ENCODE measurements around the gene RNF39. TPM values are rescaled to one million over a fixed set of nuclear protein-coding genes. Genes with fewer than 3 reads are reported as not detected.

RNF39 gene
- total RNA-seq, 2 experiments from 2014 or later, result not detected

DNA sequence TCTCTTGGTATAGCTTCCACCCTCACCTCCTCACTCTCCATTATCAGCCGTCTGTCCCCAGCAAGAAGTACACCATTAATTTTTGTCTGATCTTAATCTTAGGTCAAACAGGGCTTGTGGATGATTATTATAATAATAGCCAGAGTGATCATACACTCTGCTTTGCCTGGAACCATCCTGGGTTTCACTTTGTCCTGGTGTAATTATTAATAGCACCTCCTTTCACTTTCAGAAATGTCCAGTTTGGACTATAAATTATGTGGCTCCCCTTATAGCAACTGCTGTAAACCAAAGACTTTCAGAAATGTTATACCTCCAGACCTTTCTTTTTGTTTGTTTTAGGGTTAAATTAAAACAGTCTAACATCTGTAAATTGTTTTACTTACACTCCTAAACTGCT is 38.3 kb upstream of the RNF39 start:
- Histone ChIP-seq H2AFZ (ENCODE audit: low read length) (no peak overlapping the region), H3K9me2 (ENCODE audit: insufficient read depth, low read length) (no peaks in the 10 kb centered on the region), H3K4me1 (ENCODE audit: insufficient read depth, low read length, poor library complexity, severe bottlenecking) (no peaks in the 10 kb centered on the region), H3K36me3 (ENCODE audit: insufficient read depth, low read length) (no peaks in the 10 kb centered on the region), H4K20me1 (ENCODE audit: insufficient read depth, low read length) (no peaks in the 10 kb centered on the region), H3K4me2 (ENCODE audit: low read length) (no peak overlapping the region), H3K79me2 (ENCODE audit: insufficient read depth, low read depth, low read length) (no peaks in the 10 kb centered on the region), H3K4me3 (ENCODE audit: low read depth, low read length, poor library complexity, severe bottlenecking) (no peak overlapping the region), H3K9me3 (ENCODE audit: low read length) (no peaks in the 10 kb centered on the region), H3K27ac (ENCODE audit: low read depth, low read length, poor library complexity, severe bottlenecking) (no peak overlapping the region)
- no TSS peak for BruUV-seq (replicated peaks)
- no peak for TF ChIP-seq EZH2phosphoT487 (IDR thresholded peaks at IDR 0.05; ENCODE audit: borderline replicate concordance, low read depth, low read length)
- TF ChIP-seq, protein P1, sequence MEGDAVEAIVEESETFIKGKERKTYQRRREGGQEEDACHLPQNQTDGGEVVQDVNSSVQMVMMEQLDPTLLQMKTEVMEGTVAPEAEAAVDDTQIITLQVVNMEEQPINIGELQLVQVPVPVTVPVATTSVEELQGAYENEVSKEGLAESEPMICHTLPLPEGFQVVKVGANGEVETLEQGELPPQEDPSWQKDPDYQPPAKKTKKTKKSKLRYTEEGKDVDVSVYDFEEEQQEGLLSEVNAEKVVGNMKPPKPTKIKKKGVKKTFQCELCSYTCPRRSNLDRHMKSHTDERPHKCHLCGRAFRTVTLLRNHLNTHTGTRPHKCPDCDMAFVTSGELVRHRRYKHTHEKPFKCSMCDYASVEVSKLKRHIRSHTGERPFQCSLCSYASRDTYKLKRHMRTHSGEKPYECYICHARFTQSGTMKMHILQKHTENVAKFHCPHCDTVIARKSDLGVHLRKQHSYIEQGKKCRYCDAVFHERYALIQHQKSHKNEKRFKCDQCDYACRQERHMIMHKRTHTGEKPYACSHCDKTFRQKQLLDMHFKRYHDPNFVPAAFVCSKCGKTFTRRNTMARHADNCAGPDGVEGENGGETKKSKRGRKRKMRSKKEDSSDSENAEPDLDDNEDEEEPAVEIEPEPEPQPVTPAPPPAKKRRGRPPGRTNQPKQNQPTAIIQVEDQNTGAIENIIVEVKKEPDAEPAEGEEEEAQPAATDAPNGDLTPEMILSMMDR (conservative IDR thresholded peaks at IDR 0.05; ENCODE audit: low read length), result no peak
- intact Hi-C loops (cut with micrococcal nuclease; ENCODE audit: unreplicated experiment), result no loop called here
- ChIA-PET CTCF (ENCODE audit: unreplicated experiment) (no interaction called here), POLR2A (no interaction called here)
- DNase-seq (ENCODE audit: low spot score), result no peak

DNA sequence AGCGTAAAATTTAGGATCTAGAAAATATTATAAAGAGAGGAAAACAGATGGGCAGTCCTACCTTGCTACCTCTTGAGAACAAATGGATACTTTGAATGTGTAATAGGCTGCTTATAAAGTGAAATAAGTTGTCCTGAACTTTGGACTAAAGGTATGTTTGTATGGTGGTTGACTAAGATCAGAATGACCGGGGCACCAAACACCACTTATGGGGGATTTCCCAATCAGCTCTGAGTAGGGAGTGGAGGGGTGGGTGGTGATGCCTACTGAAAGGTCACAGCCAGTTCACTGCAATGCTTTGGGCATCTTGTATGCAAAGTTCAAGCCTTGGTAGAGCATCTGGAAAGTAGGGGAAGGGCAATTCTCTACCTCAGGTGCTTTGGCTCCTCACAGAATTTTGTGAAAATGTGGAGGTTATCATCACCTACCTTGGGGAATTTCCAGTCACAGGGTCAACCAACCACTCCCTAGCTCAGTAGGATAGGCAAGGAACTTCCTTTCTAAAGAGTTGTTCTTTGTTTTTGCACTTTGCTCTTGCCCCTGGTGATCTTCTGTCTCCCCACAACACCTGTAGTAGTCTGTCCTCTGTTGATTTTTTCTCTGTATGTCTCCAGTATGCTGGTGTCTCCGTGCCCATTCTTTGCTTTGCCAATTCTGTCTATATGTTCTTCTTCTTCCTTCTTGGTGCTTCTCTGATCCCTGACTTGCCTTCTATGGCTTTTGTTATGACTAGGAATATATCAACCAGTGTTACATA is 37.6 kb upstream of the RNF39 start, which contains the start of gene TRIM31:
TRIM31 (minus strand) TSS at position 88 of the 757 bp plus-strand sequence. CDS start 285 bp downstream, outside the sequence.
- H3K4me2 ChIP-seq (ENCODE audit: low read length), result no peak within 1 kb of the TSS
- CTCF ChIA-PET (ENCODE audit: unreplicated experiment), result no interaction called here
- no peak within 1 kb of the TSS for H3K4me3 ChIP-seq (ENCODE audit: low read depth, low read length, poor library complexity, severe bottlenecking)
- no TSS peak for BruUV-seq (replicated peaks)
- no peaks in the 10 kb centered on the region for H3K79me2 ChIP-seq (ENCODE audit: insufficient read depth, low read depth, low read length)
- TF ChIP-seq, protein P1 (conservative IDR thresholded peaks at IDR 0.05; ENCODE audit: low read length), result no peak
- TF ChIP-seq EZH2phosphoT487 (IDR thresholded peaks at IDR 0.05; ENCODE audit: borderline replicate concordance, low read depth, low read length), result no peak
- no peaks in the 10 kb centered on the region for H3K36me3 ChIP-seq (ENCODE audit: insufficient read depth, low read length)
- no peaks in the 10 kb centered on the region for H4K20me1 ChIP-seq (ENCODE audit: insufficient read depth, low read length)
- no peak for DNase-seq (ENCODE audit: low spot score)
- no peaks in the 10 kb centered on the region for H3K9me3 ChIP-seq (ENCODE audit: low read length)
- H2AFZ ChIP-seq (ENCODE audit: low read length), result no peak within 1 kb of the TSS
- POLR2A ChIA-PET, result no interaction called here
- intact Hi-C loops (cut with micrococcal nuclease; ENCODE audit: unreplicated experiment), result no loop called here
- H3K9me2 ChIP-seq (ENCODE audit: insufficient read depth, low read length), result no peaks in the 10 kb centered on the region
- H3K4me1 ChIP-seq (ENCODE audit: insufficient read depth, low read length, poor library complexity, severe bottlenecking), result no peaks in the 10 kb centered on the region
- no peak within 1 kb of the TSS for H3K27ac ChIP-seq (ENCODE audit: low read depth, low read length, poor library complexity, severe bottlenecking)

DNA sequence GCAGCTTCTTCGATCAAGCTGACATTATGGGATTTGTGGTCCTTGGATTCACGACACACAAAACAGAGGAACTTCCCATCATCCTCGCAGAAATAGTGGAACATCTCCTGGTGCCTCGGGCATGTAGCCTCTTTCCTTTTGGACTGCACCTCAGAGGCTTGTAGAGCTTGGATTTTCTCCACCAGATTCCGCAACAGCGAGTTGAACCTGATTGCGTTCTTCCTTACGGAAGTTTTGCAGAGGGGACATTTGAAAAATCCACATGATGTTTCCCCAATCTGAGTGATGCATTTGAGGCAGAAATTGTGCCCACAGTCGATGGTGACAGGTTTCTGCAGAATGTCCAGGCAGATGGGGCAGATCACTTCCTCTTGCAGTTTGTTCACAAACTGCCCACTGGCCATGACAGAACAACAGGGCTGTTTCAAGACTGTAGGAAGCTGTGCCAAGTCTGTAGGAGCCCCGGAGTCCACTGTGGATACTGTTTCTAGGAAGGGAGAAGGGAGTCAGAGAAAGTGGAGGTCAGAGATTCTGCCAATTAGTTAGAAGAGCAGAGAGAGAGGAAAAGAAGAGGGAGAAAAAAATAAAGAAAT is 36.9 kb upstream of the RNF39 start:
- BruUV-seq (replicated peaks), result no TSS peak
- no peak overlapping the region for H2AFZ ChIP-seq (ENCODE audit: low read length)
- no peaks in the 10 kb centered on the region for H3K9me2 ChIP-seq (ENCODE audit: insufficient read depth, low read length)
- H3K79me2 ChIP-seq (ENCODE audit: insufficient read depth, low read depth, low read length), result no peaks in the 10 kb centered on the region
- no peaks in the 10 kb centered on the region for H3K4me1 ChIP-seq (ENCODE audit: insufficient read depth, low read length, poor library complexity, severe bottlenecking)
- intact Hi-C loops (cut with micrococcal nuclease; ENCODE audit: unreplicated experiment), result no loop called here
- H3K27ac ChIP-seq (ENCODE audit: low read depth, low read length, poor library complexity, severe bottlenecking), result no peak overlapping the region
- no peaks in the 10 kb centered on the region for H3K9me3 ChIP-seq (ENCODE audit: low read length)
- ChIA-PET POLR2A (no interaction called here), CTCF (ENCODE audit: unreplicated experiment) (interaction anchor here (0.8 kb wide), 1 partner anchor 18 kb away, joined by 3 read pairs; no protein-coding TSS in a partner anchor)
- no peak for TF ChIP-seq EZH2phosphoT487 (IDR thresholded peaks at IDR 0.05; ENCODE audit: borderline replicate concordance, low read depth, low read length)
- TF ChIP-seq, protein P1 (conservative IDR thresholded peaks at IDR 0.05; ENCODE audit: low read length), result no peak
- H3K4me3 ChIP-seq (ENCODE audit: low read depth, low read length, poor library complexity, severe bottlenecking), result no peak overlapping the region
- DNase-seq (ENCODE audit: low spot score), result no peak
- no peaks in the 10 kb centered on the region for H3K36me3 ChIP-seq (ENCODE audit: insufficient read depth, low read length)
- no peaks in the 10 kb centered on the region for H4K20me1 ChIP-seq (ENCODE audit: insufficient read depth, low read length)
- no peak overlapping the region for H3K4me2 ChIP-seq (ENCODE audit: low read length)
